Fibroblast of lung (primary cell): ENCODE measurements around the gene CDK7. TPM values are rescaled to one million over a fixed set of nuclear protein-coding genes. Genes with fewer than 3 reads are reported as not detected.

Source experiments
- DNase-seq, 2 donors: peaks; one replicate each; pipeline versions ENCODE4 v3.0.0 to v3.0.0-alpha.2; 2010; ENCODE audit warnings: low read depth in 2 of 2
- H2AFZ ChIP-seq: 2 replicates; pipeline ENCODE4 v1.5.1; 2012; ENCODE audit warnings: low read length, control low read depth, inconsistent platforms
- H3K27ac ChIP-seq: 2 replicates; pipeline ENCODE4 v1.5.1; 2011; ENCODE audit warnings: low read length, control low read depth; ENCODE audit not compliant: insufficient read depth
- H3K27me3 ChIP-seq: 2 replicates; pipeline ENCODE4 v1.5.1; 2011; ENCODE audit warnings: mild to moderate bottlenecking, low read length; ENCODE audit not compliant: control insufficient read depth, insufficient read depth
- H3K36me3 ChIP-seq: 2 replicates; pipeline ENCODE4 v1.5.1; 2011; ENCODE audit warnings: low read length; ENCODE audit not compliant: control insufficient read depth, insufficient read depth
- H3K4me1 ChIP-seq: 2 replicates; pipeline ENCODE4 v1.5.1; 2011; ENCODE audit warnings: low read length; ENCODE audit not compliant: control insufficient read depth, insufficient read depth; ENCODE audit errors: extremely low read depth
- H3K4me2 ChIP-seq: 2 replicates; pipeline ENCODE4 v1.5.1; 2011; ENCODE audit warnings: low read length, control low read depth; ENCODE audit not compliant: insufficient read depth; ENCODE audit errors: extremely low read depth
- H3K4me3 ChIP-seq, 4 experiments: fragments of 200-600 bp in 1 of 4; sonication (generic) in 1 of 4; replicated peaks in 1 of 4; 2 replicates each; pipeline ENCODE4 v1.5.1; 2011 to 2016; ENCODE audit warnings: low read length in 4 of 4, low read depth in 3 of 4, mild to moderate bottlenecking in 3 of 4, control low read depth in 2 of 4, inconsistent platforms in 1 of 4, mixed read lengths in 1 of 4; ENCODE audit not compliant: insufficient read depth in 1 of 4; ENCODE audit errors: control extremely low read depth in 1 of 4
- H3K79me2 ChIP-seq: 2 replicates; pipeline ENCODE4 v1.5.1; 2012; ENCODE audit warnings: mild to moderate bottlenecking, low read length, inconsistent platforms; ENCODE audit not compliant: control insufficient read depth, insufficient read depth
- H3K9ac ChIP-seq: 2 replicates; pipeline ENCODE4 v1.5.1; 2011; ENCODE audit warnings: mild to moderate bottlenecking, low read length, control low read depth; ENCODE audit not compliant: insufficient read depth
- H3K9me3 ChIP-seq: 2 replicates; pipeline ENCODE4 v1.5.1; 2012; ENCODE audit warnings: low read depth, low read length; ENCODE audit not compliant: control insufficient read depth, insufficient read depth
- H4K20me1 ChIP-seq: 2 replicates; pipeline ENCODE4 v1.5.1; 2011; ENCODE audit warnings: low read length; ENCODE audit not compliant: control insufficient read depth, insufficient read depth; ENCODE audit errors: extremely low read depth
- EZH2 ChIP-seq: IDR thresholded peaks from 2 replicates; pipeline ENCODE4 v1.5.1; 2012; ENCODE audit warnings: low read length, control low read depth, mild to moderate bottlenecking; ENCODE audit errors: missing control alignments
- polyA plus RNA-seq, 2 donors: library from polyadenylated mRNA; depleted of rRNA in 1 of 2; stranded (reverse) in 1 of 2; unstranded in 1 of 2; fragments of >200 nt; gene quantifications; 2 replicates each; pipeline ENCODE4 v1.2.1, GENCODE V29; 2011 to 2012; ENCODE audit warnings: missing spikeins in 1 of 2
- total RNA-seq: library from RNA; depleted of rRNA; stranded (reverse); fragments of >200 nt; gene quantifications from 2 replicates; pipeline ENCODE4 v1.2.1, GENCODE V29; 2014
- TF ChIP-seq, protein P1 (sequence below), 2 donors: IDR thresholded peaks in 1 of 2; conservative IDR thresholded peaks in 1 of 2; 1 replicate in 1 of 2; 2 replicates in 1 of 2; pipeline ENCODE4 v1.5.1; 2011 to 2012; ENCODE audit warnings: low read length in 2 of 2, control low read depth in 1 of 2, inconsistent platforms in 1 of 2, low read depth in 1 of 2, mild to moderate bottlenecking in 1 of 2

CDK7 gene
- total and polyA plus RNA-seq, 2 donors (not counting 1 experiment from before 2014, with no cell fraction given), result 74.3 to 95.4 TPM

DNA sequence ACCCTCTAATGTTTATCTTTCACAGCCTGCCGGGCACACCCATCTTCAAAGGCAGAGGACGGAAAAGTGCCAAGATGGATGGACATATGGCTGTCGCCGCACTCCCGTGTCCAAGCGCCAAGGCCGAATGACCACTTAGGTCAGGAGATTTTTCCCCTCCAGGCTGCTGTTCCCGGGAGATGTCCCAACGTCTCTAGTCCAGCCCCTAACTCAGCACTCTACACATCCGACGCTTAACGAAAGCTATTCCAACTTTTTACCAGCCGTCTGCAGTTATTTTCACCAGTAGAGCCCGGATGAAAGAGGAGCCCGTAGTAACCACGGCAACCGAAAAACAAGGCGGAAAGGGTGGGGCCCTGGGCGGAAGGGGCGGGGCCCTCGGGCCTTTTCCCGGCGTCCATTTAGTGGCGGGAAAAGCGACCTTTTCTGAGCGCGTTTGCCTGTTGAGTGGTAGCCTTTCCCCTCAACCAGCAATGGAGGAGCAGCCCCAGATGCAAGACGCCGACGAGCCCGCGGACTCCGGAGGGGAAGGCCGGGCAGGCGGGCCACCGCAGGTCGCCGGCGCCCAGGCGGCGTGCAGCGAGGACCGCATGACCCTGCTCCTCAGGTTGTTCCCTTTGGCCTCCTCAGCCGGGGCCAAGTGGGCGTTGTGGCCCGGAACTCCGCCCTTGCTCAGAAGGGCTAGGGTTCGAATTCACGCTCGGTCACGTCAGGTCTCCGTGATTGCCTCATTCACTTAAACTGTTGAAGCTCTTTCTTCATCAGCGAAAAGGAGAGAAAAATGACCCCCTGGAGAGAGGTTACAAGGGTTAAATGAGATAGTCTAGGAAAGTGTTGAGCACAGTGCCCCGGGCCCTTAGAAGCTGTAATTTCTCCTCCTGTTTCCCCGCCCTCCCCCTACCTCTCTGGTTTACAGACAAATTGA, 45.3 kb upstream of the CDK7 start, which contains the start of gene CENPH:
Gene CENPH (plus strand): TSS at position 422 of the 925 bp plus-strand sequence. CDS start 52 bp downstream, at position 474.
- Histone ChIP-seq H4K20me1 (no peaks in the 10 kb centered on the region), H3K4me1 (peaks cover 4% of the 10 kb centered on the region), H3K79me2 (peaks cover 1% of the 10 kb centered on the region), H3K27ac (peak within 1 kb of the TSS; percentile 80), H3K36me3 (no peaks in the 10 kb centered on the region), H3K4me3 (peak within 1 kb of the TSS; percentile 24 to 99 (median 78)), H3K4me2 (peak within 1 kb of the TSS; percentile 97), H3K9me3 (no peaks in the 10 kb centered on the region), H2AFZ (peak within 1 kb of the TSS; percentile 84), H3K9ac (peak within 1 kb of the TSS; percentile 62), H3K27me3 (no peaks in the 10 kb centered on the region)
- TF ChIP-seq EZH2, result no peak
- TF ChIP-seq, protein P1, sequence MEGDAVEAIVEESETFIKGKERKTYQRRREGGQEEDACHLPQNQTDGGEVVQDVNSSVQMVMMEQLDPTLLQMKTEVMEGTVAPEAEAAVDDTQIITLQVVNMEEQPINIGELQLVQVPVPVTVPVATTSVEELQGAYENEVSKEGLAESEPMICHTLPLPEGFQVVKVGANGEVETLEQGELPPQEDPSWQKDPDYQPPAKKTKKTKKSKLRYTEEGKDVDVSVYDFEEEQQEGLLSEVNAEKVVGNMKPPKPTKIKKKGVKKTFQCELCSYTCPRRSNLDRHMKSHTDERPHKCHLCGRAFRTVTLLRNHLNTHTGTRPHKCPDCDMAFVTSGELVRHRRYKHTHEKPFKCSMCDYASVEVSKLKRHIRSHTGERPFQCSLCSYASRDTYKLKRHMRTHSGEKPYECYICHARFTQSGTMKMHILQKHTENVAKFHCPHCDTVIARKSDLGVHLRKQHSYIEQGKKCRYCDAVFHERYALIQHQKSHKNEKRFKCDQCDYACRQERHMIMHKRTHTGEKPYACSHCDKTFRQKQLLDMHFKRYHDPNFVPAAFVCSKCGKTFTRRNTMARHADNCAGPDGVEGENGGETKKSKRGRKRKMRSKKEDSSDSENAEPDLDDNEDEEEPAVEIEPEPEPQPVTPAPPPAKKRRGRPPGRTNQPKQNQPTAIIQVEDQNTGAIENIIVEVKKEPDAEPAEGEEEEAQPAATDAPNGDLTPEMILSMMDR (conservative IDR thresholded peaks at IDR 0.05 in 1 of 2, IDR thresholded peaks at IDR 0.05 in 1 of 2; ENCODE audit: low read depth in 1 of 2, low read length in 2 of 2), result no peak
- DNase-seq, result peak; percentile 85 to 92

DNA sequence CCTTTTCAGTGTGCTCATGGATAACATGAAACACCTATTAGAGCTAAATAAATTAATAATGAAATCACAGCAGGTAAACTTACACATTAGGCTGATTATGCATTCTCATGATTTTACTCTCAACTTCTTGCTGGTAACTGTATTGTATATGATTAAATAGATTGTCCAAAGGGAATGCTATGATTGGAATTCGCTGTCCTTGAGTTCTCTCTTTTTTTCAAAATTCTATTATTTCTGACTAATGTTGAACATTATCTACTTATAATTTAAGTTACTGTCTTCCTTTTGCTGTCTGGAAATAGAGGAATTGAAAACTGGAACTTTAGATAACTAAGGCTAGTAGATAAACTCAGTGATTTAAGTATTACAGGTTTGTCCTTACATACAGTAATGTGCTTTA, 32.2 kb upstream of the CDK7 start:
- Histone ChIP-seq H3K4me3 (no peak overlapping the region), H3K27me3 (no peaks in the 10 kb centered on the region), H3K9me3 (no peaks in the 10 kb centered on the region), H2AFZ (no peak overlapping the region), H3K4me1 (no peaks in the 10 kb centered on the region), H3K36me3 (no peaks in the 10 kb centered on the region), H3K27ac (no peak overlapping the region), H3K9ac (no peak overlapping the region), H4K20me1 (no peaks in the 10 kb centered on the region), H3K4me2 (no peak overlapping the region), H3K79me2 (no peaks in the 10 kb centered on the region)
- TF ChIP-seq EZH2, result no peak
- TF ChIP-seq, protein P1 (conservative IDR thresholded peaks at IDR 0.05 in 1 of 2, IDR thresholded peaks at IDR 0.05 in 1 of 2; ENCODE audit: low read depth in 1 of 2, low read length in 2 of 2), result no peak
- DNase-seq, result peak in 1 of 2 donors; percentile 21

- H3K4me2 ChIP-seq, result no peak overlapping the region
- H3K27ac ChIP-seq, result no peak overlapping the region
- no peaks in the 10 kb centered on the region for H4K20me1 ChIP-seq
- TF ChIP-seq, protein P1 (conservative IDR thresholded peaks at IDR 0.05 in 1 of 2, IDR thresholded peaks at IDR 0.05 in 1 of 2; ENCODE audit: low read depth in 1 of 2, low read length in 2 of 2), result no peak
- no peak for TF ChIP-seq EZH2
- H3K4me3 ChIP-seq, result no peak overlapping the region
- H3K79me2 ChIP-seq, result no peaks in the 10 kb centered on the region
- H3K27me3 ChIP-seq, result no peaks in the 10 kb centered on the region
- H3K9ac ChIP-seq, result no peak overlapping the region
- H2AFZ ChIP-seq, result no peak overlapping the region
- no peaks in the 10 kb centered on the region for H3K36me3 ChIP-seq
- H3K9me3 ChIP-seq, result no peaks in the 10 kb centered on the region
- DNase-seq, result peak in 1 of 2 donors; percentile 19
- H3K4me1 ChIP-seq, result no peaks in the 10 kb centered on the region
These were observed 28.0 kb upstream of the CDK7 start for GRCh38 chr5:69206528-69207190.
